PC-9 (cell line): ENCODE results near the gene SIPA1. TPM values are rescaled to one million over a fixed set of nuclear protein-coding genes. Genes with fewer than 3 reads are reported as not detected.

ENCODE experiments used
- BruUV-seq: library from RNA; stranded (reverse); fragments of 400-500 nt; replicated peaks from 2 replicates; lab custom pipeline; 2021; lab: Mats Ljungman, UMichigan
- CTCF ChIA-PET: fragments of 300-600 bp; sonication (Branson Sonifier 250); formaldehyde crosslinking; loops from one replicate; lab custom pipeline; 2022; ENCODE audit warnings: antibody characterized with exemption; lab: Charles Lee
- POLR2A ChIA-PET: fragments of 300-600 bp; sonication (Branson Sonifier 250); formaldehyde crosslinking; loops from one replicate; lab custom pipeline; 2022; ENCODE audit warnings: antibody characterized with exemption; ENCODE audit not compliant: unreplicated experiment; lab: Charles Lee
- DNase-seq, 2 experiments: peaks; one replicate each; pipeline versions ENCODE4 v3.0.0 to v3.0.0-alpha.2; 2015 to 2022; ENCODE audit warnings: mixed read lengths in 1 of 2
- H2AFZ ChIP-seq: fragments of 200-600 bp; sonication (generic); 2 replicates; pipeline ENCODE4 v1.8.1; 2017; ENCODE audit warnings: antibody characterized with exemption
- H3F3A ChIP-seq: fragments of 200-600 bp; sonication (generic); 2 replicates; pipeline ENCODE4 v1.8.1; 2017; ENCODE audit warnings: antibody characterized with exemption, mild to moderate bottlenecking, low read depth; ENCODE audit not compliant: insufficient read depth
- H3K27ac ChIP-seq: fragments of 200-600 bp; sonication (generic); 2 replicates; pipeline ENCODE4 v1.6.1; 2016; ENCODE audit warnings: mixed run types
- H3K27me3 ChIP-seq: fragments of 200-600 bp; sonication (generic); 2 replicates; pipeline ENCODE4 v1.6.1; 2016; ENCODE audit warnings: low read depth, mixed run types; ENCODE audit not compliant: insufficient read depth
- H3K36me3 ChIP-seq: fragments of 200-600 bp; sonication (generic); 2 replicates; pipeline ENCODE4 v1.6.1; 2016; ENCODE audit warnings: low read depth, mixed run types
- H3K4me1 ChIP-seq: fragments of 200-600 bp; sonication (generic); replicated peaks from 2 replicates; pipeline ENCODE4 v1.6.1; 2016; ENCODE audit warnings: mixed run types; ENCODE audit not compliant: insufficient read depth
- H3K4me2 ChIP-seq: fragments of 200-600 bp; sonication (generic); 2 replicates; pipeline ENCODE4 v1.6.1; 2017; ENCODE audit warnings: mixed run types
- H3K4me3 ChIP-seq: fragments of 200-600 bp; sonication (generic); 2 replicates; pipeline ENCODE4 v1.6.1; 2016; ENCODE audit warnings: mixed run types
- H3K79me2 ChIP-seq: fragments of 200-600 bp; sonication (generic); 2 replicates; pipeline ENCODE4 v1.6.1; 2017; ENCODE audit warnings: low read depth, mixed run types
- H3K9me2 ChIP-seq: fragments of 200-600 bp; sonication (generic); 2 replicates; pipeline ENCODE4 v1.8.1; 2017; ENCODE audit warnings: mild to moderate bottlenecking; ENCODE audit not compliant: insufficient read depth
- H3K9me3 ChIP-seq: fragments of 200-600 bp; sonication (generic); 2 replicates; pipeline ENCODE4 v1.8.1; 2016; ENCODE audit warnings: low read depth; ENCODE audit not compliant: insufficient read depth
- H4K20me1 ChIP-seq: fragments of 200-600 bp; sonication (generic); 2 replicates; pipeline ENCODE4 v1.8.1; 2017; ENCODE audit not compliant: insufficient read depth
- CTCF ChIP-seq: fragments of 200-600 bp; sonication (generic); conservative IDR thresholded peaks from 2 replicates; pipeline ENCODE4 v1.6.1; 2017; ENCODE audit warnings: mixed run types, antibody characterized with exemption, mild to moderate bottlenecking, moderate library complexity
- EZH2 ChIP-seq: fragments of 200-600 bp; sonication (generic); IDR thresholded peaks from 2 replicates; pipeline ENCODE4 v1.8.0; 2017; ENCODE audit warnings: antibody characterized with exemption, low read depth
- intact Hi-C: fragments of 100-400 bp; cut with micrococcal nuclease; formaldehyde crosslinking; loops from one replicate; pipeline ENCODE4 v1.10.0; 2022; ENCODE audit not compliant: unreplicated experiment
- total RNA-seq: library from RNA; stranded (reverse); gene quantifications from 2 replicates; pipeline ENCODE4 v1.2.3, GENCODE V29; 2021

The SIPA1 gene
- total RNA-seq, 1 experiment from 2014 or later: 65.6 TPM

- no peaks in the 10 kb centered on the region for H3K9me2 ChIP-seq
- intact Hi-C loops: no loop called here
- H3K79me2 ChIP-seq: peaks cover 6% of the 10 kb centered on the region
- no peak for TF ChIP-seq EZH2
- TF ChIP-seq CTCF: no peak
- DNase-seq: no peak
- H3K27ac ChIP-seq: no peak overlapping the region
- no peaks in the 10 kb centered on the region for H3K27me3 ChIP-seq
- peaks cover 38% of the 10 kb centered on the region for H3F3A ChIP-seq
- H3K4me1 ChIP-seq: peaks cover 29% of the 10 kb centered on the region
- peaks cover 34% of the 10 kb centered on the region; the same call in 1 of the 2 replicates for H3K36me3 ChIP-seq
- POLR2A ChIA-PET: interaction anchor here (0.8 kb wide), 1 partner anchor 18 kb away, joined by 6 read pairs; the partner anchor contains the start of gene SIPA1
- no peak overlapping the region for H2AFZ ChIP-seq
- no peaks in the 10 kb centered on the region; the same call in none of the 2 replicates for H4K20me1 ChIP-seq
- H3K4me3 ChIP-seq: no peak overlapping the region
- CTCF ChIA-PET: no interaction called here
- no peak overlapping the region for H3K4me2 ChIP-seq
- no peaks in the 10 kb centered on the region for H3K9me3 ChIP-seq
- BruUV-seq: no TSS peak
These were observed 17.9 kb downstream of the SIPA1 start for GRCh38 chr11:65655570-65656332.

GRCh38 chr11:65657426-65657825 is 19.5 kb downstream of the SIPA1 start:
- Histone ChIP-seq H4K20me1 (peaks cover 6% of the 10 kb centered on the region), H3K9me3 (no peaks in the 10 kb centered on the region), H3K36me3 (peaks cover 40% of the 10 kb centered on the region), H3K4me2 (no peak overlapping the region), H3K4me3 (no peak overlapping the region), H3K4me1 (peaks cover 20% of the 10 kb centered on the region), H2AFZ (no peak overlapping the region), H3F3A (peaks cover 22% of the 10 kb centered on the region), H3K9me2 (no peaks in the 10 kb centered on the region), H3K79me2 (peaks cover 23% of the 10 kb centered on the region), H3K27ac (no peak overlapping the region), H3K27me3 (no peaks in the 10 kb centered on the region)
- POLR2A ChIA-PET: no interaction called here
- TF ChIP-seq CTCF (no peak), EZH2 (no peak)
- DNase-seq: no peak
- intact Hi-C loops: no loop called here
- CTCF ChIA-PET: interaction anchor here (0.5 kb wide), 1 partner anchor 54 kb away, joined by 3 read pairs; no protein-coding TSS in a partner anchor
- no TSS peak for BruUV-seq

- no peak overlapping the region for H3K4me3 ChIP-seq
- no peak for TF ChIP-seq EZH2
- TF ChIP-seq CTCF: no peak
- CTCF ChIA-PET: no interaction called here
- H3K27ac ChIP-seq: no peak overlapping the region
- H3K4me2 ChIP-seq: no peak overlapping the region
- peaks cover 15% of the 10 kb centered on the region for H3K4me1 ChIP-seq
- no TSS peak for BruUV-seq
- peaks cover 40% of the 10 kb centered on the region for H3K36me3 ChIP-seq
- peaks cover 24% of the 10 kb centered on the region for H3K79me2 ChIP-seq
- peaks cover 18% of the 10 kb centered on the region for H3F3A ChIP-seq
- no peaks in the 10 kb centered on the region for H3K9me2 ChIP-seq
- DNase-seq: no peak
- H4K20me1 ChIP-seq: peaks cover 6% of the 10 kb centered on the region
- H3K9me3 ChIP-seq: no peaks in the 10 kb centered on the region
- POLR2A ChIA-PET: no interaction called here
- H3K27me3 ChIP-seq: no peaks in the 10 kb centered on the region
- intact Hi-C loops: no loop called here
- H2AFZ ChIP-seq: no peak overlapping the region
These were observed 20.5 kb downstream of the SIPA1 start for GRCh38 chr11:65658174-65659021.
